OCI-LY1 (cell line): Measurements from ENCODE around the gene PPP1CC.

Source experiments
- EZH2 ChIP-seq: fragments of 200-600 bp; sonication (generic), shearing (Covaris generic); IDR thresholded peaks from 2 replicates; pipeline ENCODE4 v1.8.0; 2017; ENCODE audit warnings: borderline replicate concordance, mixed run types, mild to moderate bottlenecking, antibody characterized with exemption, low read length, moderate library complexity, mixed read lengths
- TF ChIP-seq, protein P1 (sequence below): fragments of 200-600 bp; sonication (generic), shearing (Covaris generic); IDR thresholded peaks from 2 replicates; pipeline ENCODE4 v1.5.1; 2017; ENCODE audit warnings: mild to moderate bottlenecking, antibody characterized with exemption, low read length, moderate library complexity, mixed read lengths

DNA sequence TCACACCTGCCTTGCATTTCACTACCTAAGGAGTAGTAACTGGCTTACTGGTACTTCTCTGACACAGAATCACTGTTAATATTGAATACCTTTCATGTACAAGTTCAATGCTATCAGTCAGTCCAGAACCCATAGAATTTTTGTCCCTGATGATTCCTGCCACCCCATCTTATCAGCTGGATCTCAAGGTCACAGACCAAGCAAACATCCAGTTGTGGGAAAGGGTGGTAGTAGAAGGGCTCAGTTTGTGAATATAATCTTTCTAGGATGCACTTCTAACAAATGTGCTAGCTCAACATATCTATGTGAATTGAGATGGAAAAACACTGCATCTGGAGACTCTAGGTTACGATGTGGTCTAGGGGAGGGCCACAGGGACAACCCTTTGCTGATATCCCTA lies 14.1 kb downstream of the PPP1CC start:
- TF ChIP-seq, protein P1, sequence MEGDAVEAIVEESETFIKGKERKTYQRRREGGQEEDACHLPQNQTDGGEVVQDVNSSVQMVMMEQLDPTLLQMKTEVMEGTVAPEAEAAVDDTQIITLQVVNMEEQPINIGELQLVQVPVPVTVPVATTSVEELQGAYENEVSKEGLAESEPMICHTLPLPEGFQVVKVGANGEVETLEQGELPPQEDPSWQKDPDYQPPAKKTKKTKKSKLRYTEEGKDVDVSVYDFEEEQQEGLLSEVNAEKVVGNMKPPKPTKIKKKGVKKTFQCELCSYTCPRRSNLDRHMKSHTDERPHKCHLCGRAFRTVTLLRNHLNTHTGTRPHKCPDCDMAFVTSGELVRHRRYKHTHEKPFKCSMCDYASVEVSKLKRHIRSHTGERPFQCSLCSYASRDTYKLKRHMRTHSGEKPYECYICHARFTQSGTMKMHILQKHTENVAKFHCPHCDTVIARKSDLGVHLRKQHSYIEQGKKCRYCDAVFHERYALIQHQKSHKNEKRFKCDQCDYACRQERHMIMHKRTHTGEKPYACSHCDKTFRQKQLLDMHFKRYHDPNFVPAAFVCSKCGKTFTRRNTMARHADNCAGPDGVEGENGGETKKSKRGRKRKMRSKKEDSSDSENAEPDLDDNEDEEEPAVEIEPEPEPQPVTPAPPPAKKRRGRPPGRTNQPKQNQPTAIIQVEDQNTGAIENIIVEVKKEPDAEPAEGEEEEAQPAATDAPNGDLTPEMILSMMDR = no peak
- TF ChIP-seq EZH2 = no peak
